Endodermal cell (in vitro differentiated cells): ENCODE measurements around the gene CAMK1. TPM values are rescaled to one million over a fixed set of nuclear protein-coding genes. Genes with fewer than 3 reads are reported as not detected.
A peak's percentile ranks its signal among the peaks of the same experiment; 100 is the strongest.

ENCODE experiments used
- DNase-seq: peaks from one replicate; pipeline ENCODE4 v3.0.0-alpha.2; 2017
- H3K27ac ChIP-seq: 2 replicates; pipeline ENCODE4 v1.5.1; 2013; ENCODE audit warnings: mild to moderate bottlenecking, low read depth, low read length, moderate library complexity
- H3K27me3 ChIP-seq: 2 replicates; pipeline ENCODE4 v1.6.1; 2013; ENCODE audit warnings: mild to moderate bottlenecking, low read length, moderate library complexity; ENCODE audit not compliant: insufficient read depth, control insufficient read depth, poor library complexity, severe bottlenecking
- H3K36me3 ChIP-seq: 2 replicates; pipeline ENCODE4 v1.7.0; 2013; ENCODE audit warnings: mild to moderate bottlenecking, low read length, moderate library complexity; ENCODE audit not compliant: control insufficient read depth, insufficient read depth
- H3K4me1 ChIP-seq: one replicate; pipeline ENCODE4 v1.7.0; 2013; ENCODE audit warnings: low read length; ENCODE audit not compliant: control insufficient read depth, insufficient read depth
- H3K4me3 ChIP-seq: 2 replicates; pipeline ENCODE4 v1.5.1; 2013; ENCODE audit warnings: mild to moderate bottlenecking, low read length, moderate library complexity
- H3K9ac ChIP-seq: 2 replicates; pipeline ENCODE4 v1.6.1; 2013; ENCODE audit warnings: mild to moderate bottlenecking, low read length, moderate library complexity; ENCODE audit not compliant: poor library complexity, severe bottlenecking; ENCODE audit errors: extremely low read depth
- H3K9me3 ChIP-seq: 2 replicates; pipeline ENCODE4 v1.6.1; 2013; ENCODE audit warnings: mild to moderate bottlenecking, low read length, moderate library complexity; ENCODE audit not compliant: control insufficient read depth
- H3K27ac Mint-ChIP-seq: 2 replicates; pipeline ENCODE4 v1.8.0; 2020; ENCODE audit warnings: mixed read lengths
- H3K27me3 Mint-ChIP-seq: 2 replicates; pipeline ENCODE4 v1.8.0; 2021; ENCODE audit warnings: mild to moderate bottlenecking, mixed read lengths; ENCODE audit not compliant: insufficient read depth
- H3K36me3 Mint-ChIP-seq: 2 replicates; pipeline ENCODE4 v1.8.0; 2020; ENCODE audit warnings: low read depth, mixed read lengths
- H3K4me1 Mint-ChIP-seq: 2 replicates; pipeline ENCODE4 v1.8.0; 2020; ENCODE audit warnings: mixed read lengths
- H3K4me3 Mint-ChIP-seq: 2 replicates; pipeline ENCODE4 v1.8.0; 2020; ENCODE audit warnings: mild to moderate bottlenecking, moderate library complexity, mixed read lengths
- H3K9me3 Mint-ChIP-seq: 2 replicates; pipeline ENCODE4 v1.8.0; 2020; ENCODE audit warnings: mild to moderate bottlenecking, mixed read lengths
- WGBS, 2 experiments: methylation state at CpG; one replicate each; pipeline versions ENCODE4 v1.1.5 to v1.1.7; 2013; ENCODE audit warnings: missing lambda C conversion rate in 2 of 2, mixed read lengths in 1 of 2; ENCODE audit not compliant: insufficient coverage in 1 of 2, insufficient read length in 1 of 2; 5-methylcytosine and 5-hydroxymethylcytosine counted together
- total RNA-seq, 2 donors: library from RNA; stranded (reverse); fragmentation: NEBNext Ultra II Directional in 1 of 2; extraction: Animal tissue kit (Norgen Biotek cat#: 25700) in 1 of 2; gene quantifications; 2 replicates in 1 of 2; 3 replicates in 1 of 2; pipeline ENCODE4 v1.2.1, GENCODE V29; 2021
- TF ChIP-seq, protein P1 (sequence below): fragments of 200-600 bp; sonication (generic); conservative IDR thresholded peaks from 2 replicates; pipeline ENCODE4 v1.5.0; 2021; ENCODE audit warnings: antibody characterized with exemption, mild to moderate bottlenecking

The CAMK1 gene
- total RNA-seq, 2 donors from 2014 or later, result 10.1 to 13.3 TPM

- WGBS, 2 experiments, result 0% methylated on average over 27 to 87 of the region's 88 CpGs
Measured at GRCh38 chr3:9731206-9732079, 38.3 kb downstream of the CAMK1 start, which contains the start of gene BRPF1. TSS of gene BRPF1 (plus strand) at chr3:9731735. CDS start at chr3:9734141, 2,406 bp downstream.

DNA sequence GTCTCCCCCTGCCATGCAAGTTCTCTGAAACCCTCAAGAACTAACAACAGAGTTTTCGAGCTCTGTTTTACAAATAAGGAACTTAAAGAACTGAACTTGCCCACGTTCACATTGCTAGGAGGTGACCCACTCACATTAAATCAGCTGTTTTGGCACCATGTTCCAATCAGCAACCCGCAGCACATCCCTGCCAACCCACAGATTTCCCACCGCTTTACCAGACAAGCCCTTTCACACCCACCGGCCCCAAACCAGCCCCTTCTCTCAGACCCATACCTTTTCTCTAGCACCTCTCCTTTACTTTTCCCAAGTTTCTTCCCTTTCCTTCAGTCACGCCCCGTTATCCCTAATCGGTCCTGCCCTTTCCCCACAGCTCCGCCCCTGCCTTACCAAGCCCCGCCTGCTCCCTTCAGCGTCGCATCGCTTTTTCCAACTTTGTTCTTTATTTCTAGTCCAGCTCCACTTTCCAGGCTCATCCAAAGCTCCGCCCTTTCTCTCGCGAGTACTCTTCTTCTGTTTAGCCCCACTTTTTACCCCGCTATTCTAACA, 39.0 kb downstream of the CAMK1 start:
- no peaks in the 10 kb centered on the region for H3K9me3 ChIP-seq
- Mint-ChIP-seq H3K27me3 (no peaks in the 10 kb centered on the region), H3K4me1 (peaks cover 18% of the 10 kb centered on the region), H3K36me3 (peaks cover 20% of the 10 kb centered on the region), H3K4me3 (peak overlapping the region; percentile 72), H3K27ac (peak overlapping the region; percentile 67), H3K9me3 (no peaks in the 10 kb centered on the region)
- H3K27ac ChIP-seq, result no peak overlapping the region
- TF ChIP-seq, protein P1, sequence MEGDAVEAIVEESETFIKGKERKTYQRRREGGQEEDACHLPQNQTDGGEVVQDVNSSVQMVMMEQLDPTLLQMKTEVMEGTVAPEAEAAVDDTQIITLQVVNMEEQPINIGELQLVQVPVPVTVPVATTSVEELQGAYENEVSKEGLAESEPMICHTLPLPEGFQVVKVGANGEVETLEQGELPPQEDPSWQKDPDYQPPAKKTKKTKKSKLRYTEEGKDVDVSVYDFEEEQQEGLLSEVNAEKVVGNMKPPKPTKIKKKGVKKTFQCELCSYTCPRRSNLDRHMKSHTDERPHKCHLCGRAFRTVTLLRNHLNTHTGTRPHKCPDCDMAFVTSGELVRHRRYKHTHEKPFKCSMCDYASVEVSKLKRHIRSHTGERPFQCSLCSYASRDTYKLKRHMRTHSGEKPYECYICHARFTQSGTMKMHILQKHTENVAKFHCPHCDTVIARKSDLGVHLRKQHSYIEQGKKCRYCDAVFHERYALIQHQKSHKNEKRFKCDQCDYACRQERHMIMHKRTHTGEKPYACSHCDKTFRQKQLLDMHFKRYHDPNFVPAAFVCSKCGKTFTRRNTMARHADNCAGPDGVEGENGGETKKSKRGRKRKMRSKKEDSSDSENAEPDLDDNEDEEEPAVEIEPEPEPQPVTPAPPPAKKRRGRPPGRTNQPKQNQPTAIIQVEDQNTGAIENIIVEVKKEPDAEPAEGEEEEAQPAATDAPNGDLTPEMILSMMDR, result no peak
- H3K9ac ChIP-seq, result no peak overlapping the region
- no peaks in the 10 kb centered on the region for H3K27me3 ChIP-seq
- peaks cover 3% of the 10 kb centered on the region for H3K4me1 ChIP-seq
- 5% methylated on average over 16 of the region's 17 CpGs for WGBS, 2 experiments
- H3K4me3 ChIP-seq, result peak overlapping the region; percentile 80
- DNase-seq, result no peak
- peaks cover 18% of the 10 kb centered on the region for H3K36me3 ChIP-seq

More at GRCh38 chr3:9731206-9732079, 38.3 kb downstream of the CAMK1 start, which contains the start of gene BRPF1:
- H3K4me1 Mint-ChIP-seq, result peaks cover 18% of the 10 kb centered on the region
- H3K9me3 ChIP-seq, result no peaks in the 10 kb centered on the region
- no peaks in the 10 kb centered on the region for H3K9me3 Mint-ChIP-seq
- H3K4me3 ChIP-seq, result peak within 1 kb of the TSS; percentile 92
- peak within 1 kb of the TSS; percentile 100 for H3K27ac ChIP-seq
- H3K36me3 ChIP-seq, result peaks cover 23% of the 10 kb centered on the region
- no peaks in the 10 kb centered on the region for H3K27me3 Mint-ChIP-seq
- no peaks in the 10 kb centered on the region for H3K27me3 ChIP-seq
- H3K27ac Mint-ChIP-seq, result peak within 1 kb of the TSS; percentile 99
- H3K36me3 Mint-ChIP-seq, result peaks cover 25% of the 10 kb centered on the region
- H3K9ac ChIP-seq, result peak within 1 kb of the TSS; percentile 99
- DNase-seq, result peak; percentile 100
- TF ChIP-seq, protein P1, result no peak
- H3K4me1 ChIP-seq, result peaks cover 3% of the 10 kb centered on the region
- peak within 1 kb of the TSS; percentile 72 for H3K4me3 Mint-ChIP-seq

DNA sequence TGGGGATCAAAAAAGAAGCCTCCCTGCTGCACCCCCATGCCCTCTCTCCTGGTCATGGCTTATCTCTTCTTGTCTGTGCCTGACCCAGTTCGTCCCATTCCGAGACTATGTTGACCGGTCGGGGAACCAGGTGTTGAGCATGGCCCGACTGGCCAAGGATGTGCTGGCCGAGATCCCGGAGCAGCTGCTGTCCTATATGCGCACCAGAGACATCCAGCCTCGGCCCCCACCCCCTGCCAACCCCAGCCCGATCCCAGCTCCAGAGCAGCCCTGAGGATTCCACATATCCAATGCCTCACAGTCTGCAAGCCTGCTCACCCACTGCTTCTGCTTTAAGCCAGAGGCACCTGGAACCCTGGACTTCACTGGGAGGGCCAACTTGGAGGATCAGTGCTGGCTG, 40.3 kb downstream of the CAMK1 start:
- no peak overlapping the region for H3K4me3 Mint-ChIP-seq
- no peaks in the 10 kb centered on the region for H3K9me3 ChIP-seq
- TF ChIP-seq, protein P1, result no peak
- peaks cover 5% of the 10 kb centered on the region for H3K36me3 ChIP-seq
- H3K4me1 ChIP-seq, result peaks cover 3% of the 10 kb centered on the region
- no peaks in the 10 kb centered on the region for H3K9me3 Mint-ChIP-seq
- no peak overlapping the region for H3K27ac ChIP-seq
- no peak overlapping the region for H3K9ac ChIP-seq
- no peak overlapping the region for H3K4me3 ChIP-seq
- no peak overlapping the region for H3K27ac Mint-ChIP-seq
- 86 to 91% methylated on average over 7 to 10 of the region's 10 CpGs for WGBS, 2 experiments
- DNase-seq, result no peak
- H3K27me3 Mint-ChIP-seq, result no peaks in the 10 kb centered on the region
- H3K36me3 Mint-ChIP-seq, result peaks cover 8% of the 10 kb centered on the region
- peaks cover 18% of the 10 kb centered on the region for H3K4me1 Mint-ChIP-seq
- H3K27me3 ChIP-seq, result no peaks in the 10 kb centered on the region
